ENCODE measurements around the gene CHAT.
A peak's percentile ranks its signal among the peaks of the same experiment; 100 is the strongest.
"Not testable (repeated sequence)": the region's sequence is repeated elsewhere in the genome, so short reads cannot be mapped to it uniquely, and the experiment has no call there.

The CHAT gene

DNA sequence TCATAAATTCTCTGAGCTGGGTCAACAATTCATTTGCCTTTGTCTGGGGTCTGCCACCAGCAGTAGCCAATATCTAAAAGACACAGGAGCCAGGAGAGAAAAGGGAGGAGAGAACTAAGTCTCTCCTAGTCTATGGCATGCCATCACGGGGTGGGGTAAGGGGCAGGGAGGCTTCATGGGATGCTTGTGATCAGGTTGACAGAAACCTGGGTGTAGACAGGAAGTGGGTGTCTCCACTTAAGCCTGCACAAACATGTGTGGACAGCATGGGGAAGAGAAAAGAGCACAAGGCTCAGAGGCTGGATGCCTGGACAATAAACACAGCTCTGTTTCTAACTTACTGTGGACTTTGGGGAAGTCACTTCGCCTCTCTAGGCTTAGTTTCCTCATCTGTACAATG, 54.2 kb downstream of the CHAT start:
- DNase-seq (ENCODE audit: low spot score), result no peak
- Mint-ChIP-seq H3K27ac (no peak overlapping the region), H3K9me3 (no peaks in the 10 kb centered on the region), H3K4me3 (no peak overlapping the region), H3K27me3 (ENCODE audit: low read depth) (peaks cover 27% of the 10 kb centered on the region), H3K36me3 (ENCODE audit: low read depth) (no peaks in the 10 kb centered on the region), H3K4me1 (ENCODE audit: low read depth) (no peaks in the 10 kb centered on the region)

DNA sequence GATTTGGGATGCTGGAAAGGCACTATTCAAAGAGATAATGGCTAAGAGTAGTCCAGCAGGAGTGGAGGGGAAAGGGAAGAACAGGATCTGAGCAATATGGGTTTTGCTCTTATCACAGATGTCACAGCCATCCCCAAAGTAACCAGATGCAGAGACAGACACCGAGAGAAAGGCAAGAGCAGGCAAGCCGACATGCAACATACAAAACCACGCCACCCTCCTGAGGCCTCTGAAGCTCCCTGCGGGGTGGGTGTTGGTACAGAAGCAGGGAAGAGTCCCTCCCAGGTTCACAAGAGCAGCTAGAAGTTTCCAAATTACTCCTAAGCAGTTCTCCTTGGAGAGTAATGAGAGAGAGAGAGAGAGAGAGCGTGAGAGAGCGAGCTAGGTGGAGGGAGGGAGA, 54.8 kb downstream of the CHAT start:
- Mint-ChIP-seq H3K4me3 (no peak overlapping the region), H3K36me3 (ENCODE audit: low read depth) (no peaks in the 10 kb centered on the region), H3K4me1 (ENCODE audit: low read depth) (no peaks in the 10 kb centered on the region), H3K9me3 (no peaks in the 10 kb centered on the region), H3K27me3 (ENCODE audit: low read depth) (peaks cover 34% of the 10 kb centered on the region), H3K27ac (no peak overlapping the region)
- DNase-seq (ENCODE audit: low spot score), result no peak

DNA sequence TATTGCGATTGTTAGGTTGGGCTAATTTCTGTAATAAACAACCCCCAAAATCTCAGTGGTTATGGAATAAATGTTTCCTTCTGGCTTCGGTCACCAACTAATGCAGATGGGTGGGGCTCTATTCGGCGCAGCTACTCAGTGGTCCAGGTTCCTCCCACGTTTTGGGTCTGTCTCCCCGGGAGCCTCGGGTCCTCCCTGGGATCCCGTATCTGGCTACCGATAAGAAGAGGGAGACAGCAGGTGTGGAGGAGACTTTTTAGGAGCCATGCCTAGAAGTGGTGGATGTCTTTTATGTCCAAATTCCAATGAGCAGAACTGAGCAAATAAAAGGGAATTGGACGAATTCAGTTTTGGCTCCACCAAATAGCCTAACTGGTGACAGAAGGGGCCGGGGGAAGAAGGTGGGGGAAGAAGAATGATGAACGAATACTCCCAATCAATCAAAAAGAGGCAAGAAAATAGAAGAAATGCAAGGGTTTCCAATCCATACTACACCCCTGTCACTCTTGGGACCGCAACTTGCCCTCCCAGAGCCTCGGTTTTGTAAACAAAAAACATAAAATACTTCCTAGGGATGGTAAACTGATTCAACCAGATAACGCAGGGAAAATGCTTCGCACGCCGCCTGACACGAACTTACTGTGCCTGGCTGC, 65.1 kb downstream of the CHAT start:
- H3K4me3 Mint-ChIP-seq, result peak overlapping the region; percentile 52

DNA sequence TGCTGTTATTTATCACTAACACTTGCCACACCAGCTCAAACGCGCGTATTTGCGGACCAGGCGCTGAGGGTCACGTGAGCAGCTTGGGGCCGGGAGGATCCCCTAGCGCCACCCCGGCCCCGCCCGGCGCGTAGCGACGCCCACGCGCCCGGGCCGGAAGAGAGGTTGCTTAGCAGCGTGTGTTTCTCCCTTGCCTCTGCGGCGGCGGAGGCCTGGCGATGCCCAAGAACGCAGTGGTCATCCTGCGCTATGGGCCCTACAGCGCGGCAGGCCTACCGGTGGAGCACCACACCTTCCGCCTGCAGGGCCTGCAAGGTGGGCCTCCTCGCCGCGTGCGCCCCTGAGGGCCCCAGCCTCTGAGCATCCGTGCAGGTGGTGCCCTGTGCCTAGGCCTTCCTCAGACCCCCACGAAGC, 65.7 kb downstream of the CHAT start, which contains the start of gene C10orf53:
TSS of gene C10orf53 (plus strand) at position 172 of the 414 bp plus-strand sequence. CDS start at position 219, 47 bp downstream.
- Mint-ChIP-seq H3K9me3 (peaks cover 15% of the 10 kb centered on the region), H3K4me3 (peak within 1 kb of the TSS; percentile 52), H3K27me3 (ENCODE audit: low read depth) (peaks cover 37% of the 10 kb centered on the region), H3K27ac (no peak within 1 kb of the TSS), H3K36me3 (ENCODE audit: low read depth) (no peaks in the 10 kb centered on the region), H3K4me1 (ENCODE audit: low read depth) (peaks cover 2% of the 10 kb centered on the region)
- peak; percentile 51 for DNase-seq (ENCODE audit: low spot score)

More for the DNA sequence above, 65.1 kb downstream of the CHAT start:
- Mint-ChIP-seq H3K4me1 (ENCODE audit: low read depth) (peaks cover 2% of the 10 kb centered on the region), H3K27me3 (ENCODE audit: low read depth) (peaks cover 37% of the 10 kb centered on the region), H3K36me3 (ENCODE audit: low read depth) (no peaks in the 10 kb centered on the region), H3K27ac (no peak overlapping the region), H3K9me3 (peaks cover 15% of the 10 kb centered on the region)
- no peak for DNase-seq (ENCODE audit: low spot score)

DNA sequence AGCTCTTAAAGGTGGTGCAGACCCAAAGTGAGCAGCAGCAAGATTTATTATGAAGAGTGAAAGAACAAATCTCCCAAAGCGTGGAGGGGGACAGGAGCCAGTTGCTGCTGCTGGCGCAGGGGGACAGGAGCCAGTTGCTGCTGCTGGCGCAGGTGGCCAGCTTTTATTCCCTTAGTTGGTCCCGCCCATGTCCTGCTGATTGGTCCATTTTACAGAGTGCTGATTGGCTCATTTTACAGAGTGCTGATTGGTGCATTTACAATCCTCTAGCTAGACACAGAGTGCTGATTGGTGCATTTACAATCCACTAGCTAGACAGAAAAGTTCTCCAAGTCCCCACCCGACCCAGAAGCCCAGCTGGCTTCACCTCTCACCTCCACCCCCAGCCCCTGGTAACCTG, 68.6 kb downstream of the CHAT start:
- H3K9me3 Mint-ChIP-seq, result peaks cover 14% of the 10 kb centered on the region
- not testable (repeated sequence) for H3K27ac Mint-ChIP-seq; DNase-seq (ENCODE audit: low spot score); H3K36me3 Mint-ChIP-seq (ENCODE audit: low read depth); H3K4me3 Mint-ChIP-seq; H3K4me1 Mint-ChIP-seq (ENCODE audit: low read depth)
- peaks cover 24% of the 10 kb centered on the region for H3K27me3 Mint-ChIP-seq (ENCODE audit: low read depth)

DNA sequence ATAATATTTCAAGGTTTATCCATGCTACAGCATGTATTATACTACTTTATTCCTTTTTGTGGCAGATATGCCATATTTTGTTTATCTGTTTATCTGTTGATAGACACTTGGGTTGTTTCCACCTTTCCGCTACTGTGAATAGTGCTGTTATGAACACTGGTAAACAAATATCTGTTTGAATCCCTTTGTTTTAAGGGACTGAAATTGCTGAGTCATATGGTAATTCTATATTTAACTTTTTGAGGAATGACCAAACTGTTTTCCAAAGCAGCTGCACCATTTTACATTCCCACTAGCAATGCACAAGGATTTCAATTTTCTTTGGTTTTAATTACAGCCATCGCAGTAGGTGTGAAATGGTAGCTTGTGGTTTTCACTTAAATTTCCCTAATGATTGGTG, 69.0 kb downstream of the CHAT start:
- peaks cover 2% of the 10 kb centered on the region for H3K4me1 Mint-ChIP-seq (ENCODE audit: low read depth)
- H3K9me3 Mint-ChIP-seq, result peaks cover 10% of the 10 kb centered on the region
- H3K27ac Mint-ChIP-seq, result no peak overlapping the region
- no peak for DNase-seq (ENCODE audit: low spot score)
- no peak overlapping the region for H3K4me3 Mint-ChIP-seq
- peaks cover 24% of the 10 kb centered on the region for H3K27me3 Mint-ChIP-seq (ENCODE audit: low read depth)
- no peaks in the 10 kb centered on the region for H3K36me3 Mint-ChIP-seq (ENCODE audit: low read depth)

DNA sequence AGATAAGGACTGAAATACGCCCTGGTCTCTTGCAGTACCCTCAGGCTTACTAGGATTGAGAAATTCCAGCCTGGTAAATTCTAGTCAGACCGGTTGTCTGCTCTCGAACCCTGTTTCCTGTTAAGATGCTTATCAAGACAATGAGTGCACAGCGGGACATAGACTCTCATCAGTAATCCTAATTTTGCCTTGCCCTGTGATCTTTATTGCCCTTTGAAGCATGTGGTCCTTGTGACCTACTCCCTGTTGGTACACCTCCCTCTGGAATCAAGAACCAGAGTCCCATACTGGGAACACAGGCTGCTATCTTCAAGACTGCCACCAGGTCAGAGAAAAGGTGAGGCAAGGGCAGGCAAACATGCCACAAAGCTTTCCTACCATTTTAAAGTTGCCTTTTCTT, 72.8 kb downstream of the CHAT start:
- H3K36me3 Mint-ChIP-seq (ENCODE audit: low read depth), result no peaks in the 10 kb centered on the region
- H3K4me3 Mint-ChIP-seq, result no peak overlapping the region
- no peaks in the 10 kb centered on the region for H3K4me1 Mint-ChIP-seq (ENCODE audit: low read depth)
- no peaks in the 10 kb centered on the region for H3K9me3 Mint-ChIP-seq
- peaks cover 40% of the 10 kb centered on the region for H3K27me3 Mint-ChIP-seq (ENCODE audit: low read depth)
- no peak overlapping the region for H3K27ac Mint-ChIP-seq
- no peak for DNase-seq (ENCODE audit: low spot score)

DNA sequence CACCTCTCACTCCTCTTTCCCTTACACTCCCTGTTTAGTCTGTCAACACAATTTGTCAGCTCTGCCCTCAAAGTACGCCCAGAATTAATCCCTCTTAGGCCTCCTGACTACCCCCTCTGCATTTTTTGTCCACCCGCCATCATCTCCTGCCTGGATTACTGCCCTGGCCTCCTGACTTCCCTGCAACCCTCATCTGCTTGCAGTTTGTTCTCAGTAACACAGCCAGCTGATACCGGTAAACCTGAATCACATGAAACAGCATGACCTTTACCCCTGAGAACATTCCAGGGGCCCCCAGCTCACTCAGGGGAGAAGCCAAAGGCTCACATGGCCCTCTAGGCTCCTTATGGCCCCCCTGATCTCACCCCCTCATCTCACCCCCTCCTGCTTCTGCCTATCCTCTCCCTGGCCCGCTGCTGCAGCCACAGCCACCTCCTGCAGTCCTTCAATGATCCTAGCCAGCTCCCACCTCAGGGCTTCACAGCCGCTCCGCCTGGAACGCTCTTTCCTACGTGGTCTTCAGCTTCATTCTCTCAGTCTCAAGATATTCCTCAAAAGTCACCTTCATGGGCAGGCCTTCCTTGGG, 74.5 kb downstream of the CHAT start:
- H3K4me1 Mint-ChIP-seq (ENCODE audit: low read depth), result no peaks in the 10 kb centered on the region
- no peak for DNase-seq (ENCODE audit: low spot score)
- H3K36me3 Mint-ChIP-seq (ENCODE audit: low read depth), result no peaks in the 10 kb centered on the region
- no peaks in the 10 kb centered on the region for H3K9me3 Mint-ChIP-seq
- peaks cover 49% of the 10 kb centered on the region for H3K27me3 Mint-ChIP-seq (ENCODE audit: low read depth)
- no peak overlapping the region for H3K4me3 Mint-ChIP-seq
- H3K27ac Mint-ChIP-seq, result no peak overlapping the region

DNA sequence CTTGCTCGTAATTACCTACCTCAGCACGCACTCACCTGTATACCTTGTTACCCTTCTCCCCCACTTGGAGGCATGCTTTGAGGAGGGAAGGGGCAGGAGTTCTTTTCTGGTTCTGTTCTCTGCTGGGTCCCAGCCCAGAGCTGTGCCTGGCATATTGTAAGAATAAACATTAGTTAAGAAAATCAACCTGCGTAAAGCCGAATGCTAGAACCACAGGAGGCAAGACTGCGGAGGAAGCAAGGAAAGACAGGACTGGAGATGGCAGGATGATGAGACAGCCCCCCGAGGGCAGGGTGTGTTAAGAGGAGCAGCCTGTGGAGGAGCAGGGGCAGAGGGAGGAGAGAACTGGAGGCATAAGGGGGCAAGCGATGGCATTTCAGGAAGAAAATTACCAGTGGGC, 75.1 kb downstream of the CHAT start:
- no peak overlapping the region for H3K4me3 Mint-ChIP-seq
- no peaks in the 10 kb centered on the region for H3K9me3 Mint-ChIP-seq
- no peaks in the 10 kb centered on the region for H3K4me1 Mint-ChIP-seq (ENCODE audit: low read depth)
- peaks cover 49% of the 10 kb centered on the region for H3K27me3 Mint-ChIP-seq (ENCODE audit: low read depth)
- no peaks in the 10 kb centered on the region for H3K36me3 Mint-ChIP-seq (ENCODE audit: low read depth)
- no peak overlapping the region for H3K27ac Mint-ChIP-seq
- no peak for DNase-seq (ENCODE audit: low spot score)

DNA sequence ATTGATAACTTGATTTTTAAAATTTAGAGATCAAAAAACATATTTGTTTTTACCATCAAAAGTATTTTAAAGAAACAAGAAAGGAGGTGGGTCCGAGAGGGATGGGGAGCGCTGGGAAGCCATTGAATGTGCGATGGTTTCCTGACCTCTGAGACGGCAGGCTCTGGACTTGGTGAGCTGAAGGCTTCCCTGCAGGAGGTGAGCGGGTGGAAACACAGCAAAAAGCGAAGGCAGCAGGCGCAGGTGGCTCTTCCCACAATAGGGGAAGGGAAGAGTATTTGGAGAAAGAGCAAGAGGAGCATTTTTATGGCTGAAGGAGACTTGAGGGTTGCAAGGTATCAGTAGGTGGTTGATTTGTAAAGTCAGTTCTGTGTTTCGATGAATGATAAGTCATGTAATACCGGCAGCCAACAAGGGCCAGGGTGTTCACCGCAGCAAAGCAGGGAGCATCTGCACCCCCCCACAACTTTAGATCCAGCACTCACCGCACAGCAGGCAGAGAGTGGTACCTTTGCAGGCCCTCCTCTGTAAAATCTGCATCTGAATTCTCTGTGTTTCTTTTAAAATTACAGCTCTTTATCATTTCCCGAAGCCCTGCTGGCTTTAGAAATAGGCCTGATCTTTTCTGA, 76.2 kb downstream of the CHAT start:
- no peaks in the 10 kb centered on the region for H3K9me3 Mint-ChIP-seq
- no peak for DNase-seq (ENCODE audit: low spot score)
- H3K4me1 Mint-ChIP-seq (ENCODE audit: low read depth), result no peaks in the 10 kb centered on the region
- peaks cover 49% of the 10 kb centered on the region for H3K27me3 Mint-ChIP-seq (ENCODE audit: low read depth)
- H3K27ac Mint-ChIP-seq, result no peak overlapping the region
- H3K4me3 Mint-ChIP-seq, result no peak overlapping the region
- no peaks in the 10 kb centered on the region for H3K36me3 Mint-ChIP-seq (ENCODE audit: low read depth)

DNA sequence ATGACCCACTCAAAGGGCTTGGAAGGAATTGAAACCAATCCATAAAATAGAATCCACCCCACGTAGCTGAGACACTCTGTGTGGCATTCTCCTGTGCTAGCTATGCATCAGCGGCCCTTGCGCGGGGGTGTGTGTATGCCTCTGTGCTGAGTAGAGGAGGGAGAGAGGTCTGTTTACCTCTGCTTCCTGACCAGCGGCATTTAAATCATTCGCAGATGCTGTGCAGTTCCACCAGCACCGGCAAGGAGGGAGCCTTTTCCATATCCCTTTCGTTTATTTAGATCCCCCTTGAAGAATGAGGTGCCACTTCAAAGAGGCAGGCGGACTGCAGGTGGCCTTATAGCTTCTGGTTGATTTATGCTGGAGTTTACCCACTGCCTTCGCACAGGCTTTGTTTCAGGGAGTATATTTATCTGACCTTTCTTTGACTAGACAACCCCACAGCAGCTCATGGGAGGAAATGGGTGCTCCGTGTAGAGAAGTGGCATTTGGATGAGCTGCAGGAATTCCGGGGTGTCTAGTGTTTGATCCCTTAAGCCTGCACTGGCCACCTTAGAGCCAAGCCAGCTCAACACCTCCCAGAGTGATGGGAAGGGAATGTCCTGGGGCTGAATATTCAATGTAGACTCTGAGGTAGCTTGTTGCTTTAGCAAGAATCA, 77.0 kb downstream of the CHAT start:
- no peak for DNase-seq (ENCODE audit: low spot score)
- no peak overlapping the region for H3K4me3 Mint-ChIP-seq
- no peak overlapping the region for H3K27ac Mint-ChIP-seq
- H3K36me3 Mint-ChIP-seq (ENCODE audit: low read depth), result no peaks in the 10 kb centered on the region
- H3K27me3 Mint-ChIP-seq (ENCODE audit: low read depth), result peaks cover 49% of the 10 kb centered on the region
- H3K9me3 Mint-ChIP-seq, result no peaks in the 10 kb centered on the region
- no peaks in the 10 kb centered on the region for H3K4me1 Mint-ChIP-seq (ENCODE audit: low read depth)

DNA sequence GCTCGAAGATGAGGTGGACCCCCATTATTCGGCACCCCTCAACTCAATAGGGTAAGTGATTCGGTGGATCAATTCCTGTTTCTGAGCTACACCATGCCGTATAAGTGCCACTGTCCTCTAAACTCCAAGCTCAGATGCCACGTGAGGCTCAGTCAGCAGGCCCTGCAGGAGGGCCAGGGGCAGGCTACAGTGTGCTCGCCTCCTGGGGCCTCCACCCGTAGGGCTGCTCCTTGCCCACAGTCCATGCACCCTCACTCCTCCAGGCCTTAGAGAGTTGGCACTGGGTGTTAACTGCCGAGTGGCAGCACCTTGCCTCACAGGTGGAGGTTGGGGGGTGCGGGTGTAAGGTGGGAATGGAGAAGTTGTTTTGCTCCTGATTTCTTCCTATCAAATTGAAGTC, 77.8 kb downstream of the CHAT start:
- H3K4me3 Mint-ChIP-seq, result no peak overlapping the region
- no peaks in the 10 kb centered on the region for H3K9me3 Mint-ChIP-seq
- H3K4me1 Mint-ChIP-seq (ENCODE audit: low read depth), result no peaks in the 10 kb centered on the region
- no peak overlapping the region for H3K27ac Mint-ChIP-seq
- H3K36me3 Mint-ChIP-seq (ENCODE audit: low read depth), result no peaks in the 10 kb centered on the region
- no peak for DNase-seq (ENCODE audit: low spot score)
- H3K27me3 Mint-ChIP-seq (ENCODE audit: low read depth), result peaks cover 49% of the 10 kb centered on the region

DNA sequence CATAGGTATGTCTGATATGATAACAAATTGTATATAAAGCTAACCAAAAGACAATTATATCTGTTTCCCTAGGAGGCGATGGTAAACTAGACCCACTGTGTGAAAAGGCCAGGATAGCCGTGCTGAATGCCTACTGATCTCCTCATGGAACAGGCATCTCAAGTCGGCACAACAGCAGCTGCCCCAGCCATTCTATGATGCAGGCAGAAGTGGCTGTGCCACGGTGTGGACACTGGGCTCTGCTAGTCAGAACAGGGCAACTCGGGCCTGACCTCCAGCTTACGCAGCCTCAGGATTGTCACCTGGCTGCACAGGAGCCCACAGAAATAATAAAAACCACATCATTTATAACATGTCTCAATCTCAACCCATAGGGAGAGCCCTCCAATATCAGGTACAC, 80.6 kb downstream of the CHAT start:
- H3K27ac Mint-ChIP-seq, result no peak overlapping the region
- no peaks in the 10 kb centered on the region for H3K36me3 Mint-ChIP-seq (ENCODE audit: low read depth)
- H3K4me3 Mint-ChIP-seq, result no peak overlapping the region
- no peaks in the 10 kb centered on the region for H3K9me3 Mint-ChIP-seq
- H3K27me3 Mint-ChIP-seq (ENCODE audit: low read depth), result peaks cover 30% of the 10 kb centered on the region
- no peak for DNase-seq (ENCODE audit: low spot score)
- no peaks in the 10 kb centered on the region for H3K4me1 Mint-ChIP-seq (ENCODE audit: low read depth)

DNA sequence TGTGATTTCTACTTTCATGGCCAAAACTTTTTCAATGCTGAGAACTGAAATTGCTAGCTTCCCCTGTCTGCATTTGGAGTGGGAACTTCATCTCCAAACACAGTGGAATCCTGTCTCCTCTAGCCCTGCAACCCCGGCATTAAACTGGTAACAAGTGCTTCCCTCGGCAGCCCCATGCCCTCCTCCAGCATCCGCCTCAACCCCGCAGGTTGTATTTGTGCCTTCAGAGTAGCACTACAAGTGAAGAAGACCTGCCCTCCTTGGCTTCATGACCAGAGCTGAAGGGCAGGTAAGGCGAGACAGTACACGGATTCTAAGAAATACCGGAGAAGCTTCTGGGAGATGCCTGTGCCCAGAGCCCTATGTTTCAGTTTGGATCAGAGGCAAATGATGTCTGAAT, 82.5 kb downstream of the CHAT start:
- Mint-ChIP-seq H3K9me3 (no peaks in the 10 kb centered on the region), H3K36me3 (ENCODE audit: low read depth) (no peaks in the 10 kb centered on the region), H3K27ac (no peak overlapping the region), H3K4me1 (ENCODE audit: low read depth) (no peaks in the 10 kb centered on the region), H3K27me3 (ENCODE audit: low read depth) (peaks cover 13% of the 10 kb centered on the region), H3K4me3 (no peak overlapping the region)
- no peak for DNase-seq (ENCODE audit: low spot score)
